Measurements from ENCODE around the gene ZBTB21.

DNA sequence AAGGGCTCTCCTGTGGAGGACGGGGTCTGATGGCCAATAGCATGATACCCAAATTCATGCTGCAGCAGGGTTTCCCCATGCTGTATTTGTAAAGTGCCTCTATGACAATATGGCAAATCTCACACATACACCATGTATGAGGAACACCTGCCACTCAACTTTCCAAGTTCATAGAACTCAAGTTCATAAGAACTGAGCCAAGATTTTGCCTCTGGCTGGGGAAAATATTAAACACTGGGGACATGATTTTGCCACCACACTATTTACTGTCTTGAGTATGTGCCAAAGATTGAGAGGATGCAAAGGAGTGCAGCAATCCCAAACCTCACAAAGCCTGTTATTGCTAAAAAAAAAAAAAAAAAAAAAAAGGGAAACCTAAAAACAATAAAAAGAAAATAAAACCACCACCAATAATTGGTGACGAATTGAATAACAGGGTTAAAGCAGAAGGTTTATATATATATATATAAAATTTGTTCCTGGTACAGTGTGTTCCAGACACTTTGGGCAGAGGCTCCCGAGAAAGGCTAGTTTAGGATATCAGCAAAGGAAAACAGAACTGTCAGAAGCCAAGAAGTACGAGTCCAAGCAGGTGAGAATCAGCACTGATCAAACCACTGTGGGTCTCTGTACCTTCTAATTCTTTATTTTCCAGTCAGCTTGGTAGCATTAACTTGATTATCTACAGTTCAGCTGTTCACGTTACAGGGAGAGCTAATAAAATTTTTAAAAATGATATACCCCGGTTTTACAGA lies 24.3 kb downstream of the ZBTB21 start:
- TF ChIP-seq, protein P1, sequence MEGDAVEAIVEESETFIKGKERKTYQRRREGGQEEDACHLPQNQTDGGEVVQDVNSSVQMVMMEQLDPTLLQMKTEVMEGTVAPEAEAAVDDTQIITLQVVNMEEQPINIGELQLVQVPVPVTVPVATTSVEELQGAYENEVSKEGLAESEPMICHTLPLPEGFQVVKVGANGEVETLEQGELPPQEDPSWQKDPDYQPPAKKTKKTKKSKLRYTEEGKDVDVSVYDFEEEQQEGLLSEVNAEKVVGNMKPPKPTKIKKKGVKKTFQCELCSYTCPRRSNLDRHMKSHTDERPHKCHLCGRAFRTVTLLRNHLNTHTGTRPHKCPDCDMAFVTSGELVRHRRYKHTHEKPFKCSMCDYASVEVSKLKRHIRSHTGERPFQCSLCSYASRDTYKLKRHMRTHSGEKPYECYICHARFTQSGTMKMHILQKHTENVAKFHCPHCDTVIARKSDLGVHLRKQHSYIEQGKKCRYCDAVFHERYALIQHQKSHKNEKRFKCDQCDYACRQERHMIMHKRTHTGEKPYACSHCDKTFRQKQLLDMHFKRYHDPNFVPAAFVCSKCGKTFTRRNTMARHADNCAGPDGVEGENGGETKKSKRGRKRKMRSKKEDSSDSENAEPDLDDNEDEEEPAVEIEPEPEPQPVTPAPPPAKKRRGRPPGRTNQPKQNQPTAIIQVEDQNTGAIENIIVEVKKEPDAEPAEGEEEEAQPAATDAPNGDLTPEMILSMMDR (IDR thresholded peaks at IDR 0.05), result no peak
- no peak for TF ChIP-seq POLR2A (IDR thresholded peaks at IDR 0.05)

Data from thyroid gland (tissue), 4 donors.